Activated naive CD8-positive, alpha-beta T cell treated with anti-CD3 and anti-CD28 coated beads, Interleukin-2, amount 10 ng/mL, durations not matched to agents 7 days and 5 days (primary cell): ENCODE data around the gene TSTD1. TPM values are rescaled to one million over a fixed set of nuclear protein-coding genes. Genes with fewer than 3 reads are reported as not detected.
"Not testable (repeated sequence)": the region's sequence is repeated elsewhere in the genome, so short reads cannot be mapped to it uniquely, and the experiment has no call there.

Source experiments
- ATAC-seq: fragments of 150-1000 bp; cut with Tn5 transposase; one replicate; pipeline ENCODE4 v1.10.0; 2021; ENCODE audit warnings: low read depth, moderate library complexity
- POLR2A ChIA-PET: fragments of 350-600 bp; sonication (Branson Sonifier 250); formaldehyde crosslinking; loops from one replicate; lab custom pipeline; 2021; ENCODE audit warnings: antibody characterized with exemption; lab: Charles Lee
- DNase-seq: peaks from one replicate; pipeline ENCODE4 v3.0.0; 2021
- H3K27ac Mint-ChIP-seq: one replicate; pipeline ENCODE4 v1.8.0; 2022; ENCODE audit warnings: mild to moderate bottlenecking, mixed read lengths
- H3K27me3 Mint-ChIP-seq: one replicate; pipeline ENCODE4 v1.8.0; 2022; ENCODE audit warnings: mild to moderate bottlenecking, moderate library complexity, mixed read lengths
- H3K36me3 Mint-ChIP-seq: one replicate; pipeline ENCODE4 v1.8.0; 2021; ENCODE audit warnings: mild to moderate bottlenecking, mixed read lengths
- H3K4me1 Mint-ChIP-seq: one replicate; pipeline ENCODE4 v1.8.0; 2021; ENCODE audit warnings: mixed read lengths
- H3K4me3 Mint-ChIP-seq: one replicate; pipeline ENCODE4 v1.8.0; 2022; ENCODE audit warnings: mild to moderate bottlenecking, moderate library complexity, mixed read lengths
- H3K9me3 Mint-ChIP-seq: one replicate; pipeline ENCODE4 v1.8.0; 2021; ENCODE audit warnings: mixed read lengths
- total RNA-seq, 2 experiments: library from RNA; stranded (reverse); gene quantifications; one replicate each; pipeline ENCODE4 v1.2.3, GENCODE V29; 2021

The TSTD1 gene
- total RNA-seq, 2 experiments from 2014 or later, result 81.7 to 84.9 TPM

GRCh38 chr1:161063936-161064335, 25.2 kb upstream of the TSTD1 start:
- H3K27ac Mint-ChIP-seq, result peak overlapping the region; percentile 87
- peaks cover 56% of the 10 kb centered on the region for H3K36me3 Mint-ChIP-seq
- POLR2A ChIA-PET, result interaction anchor here (0.5 to 1.4 kb wide), 2 partner anchors 18 to 40 kb away, joined by 4 to 5 read pairs; partner anchors contain the start of gene USF1
- ATAC-seq, H3K27me3 Mint-ChIP-seq, H3K9me3 Mint-ChIP-seq, DNase-seq: not testable (repeated sequence)
- H3K4me3 Mint-ChIP-seq, result peak overlapping the region; percentile 89
- H3K4me1 Mint-ChIP-seq, result peaks cover 42% of the 10 kb centered on the region

DNA sequence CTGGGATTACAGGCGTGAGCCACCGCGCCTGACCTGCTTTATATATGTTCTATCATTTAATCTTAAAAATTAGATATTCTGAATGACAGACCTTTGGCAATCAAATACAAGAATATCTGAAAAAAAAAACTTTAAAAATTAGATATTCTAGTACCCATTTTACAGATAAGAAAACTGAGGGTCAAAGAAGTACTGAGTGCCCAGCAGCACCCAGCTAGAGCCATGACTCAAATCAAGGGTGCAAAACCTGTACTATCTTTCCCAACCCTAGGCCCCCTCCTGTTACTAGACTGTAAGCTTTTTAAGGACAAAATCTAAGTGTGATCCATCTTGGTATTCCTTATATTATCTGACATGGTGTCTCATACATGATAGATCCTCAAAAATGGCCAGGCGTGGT, 22.7 kb upstream of the TSTD1 start:
- H3K36me3 Mint-ChIP-seq, result peaks cover 43% of the 10 kb centered on the region
- ATAC-seq (no peak), DNase-seq (no peak)
- H3K4me3 Mint-ChIP-seq, result no peak overlapping the region
- no peaks in the 10 kb centered on the region for H3K9me3 Mint-ChIP-seq
- POLR2A ChIA-PET, result interaction anchor here (0.9 to 1.5 kb wide), 4 partner anchors 8 to 16 kb away, joined by 3 to 5 read pairs (median 4); partner anchors contain the start of genes ARHGAP30 and USF1
- H3K4me1 Mint-ChIP-seq, result peaks cover 38% of the 10 kb centered on the region
- H3K27ac Mint-ChIP-seq, result no peak overlapping the region
- no peaks in the 10 kb centered on the region for H3K27me3 Mint-ChIP-seq

GRCh38 chr1:161059293-161059692, 20.5 kb upstream of the TSTD1 start:
- no peak for DNase-seq
- H3K4me3 Mint-ChIP-seq, result no peak overlapping the region
- no peaks in the 10 kb centered on the region for H3K27me3 Mint-ChIP-seq
- H3K9me3 Mint-ChIP-seq, result no peaks in the 10 kb centered on the region
- H3K4me1 Mint-ChIP-seq, result peaks cover 34% of the 10 kb centered on the region
- no peak overlapping the region for H3K27ac Mint-ChIP-seq
- POLR2A ChIA-PET, result interaction anchor here (1.0 to 1.8 kb wide), 2 partner anchors 11 to 39 kb away, joined by 3 to 5 read pairs; partner anchors contain the start of genes ARHGAP30 and KLHDC9
- H3K36me3 Mint-ChIP-seq, result peaks cover 39% of the 10 kb centered on the region
- no peak for ATAC-seq

GRCh38 chr1:161054805-161055204, 16.0 kb upstream of the TSTD1 start:
- H3K36me3 Mint-ChIP-seq, result peaks cover 35% of the 10 kb centered on the region
- POLR2A ChIA-PET, result interaction anchor here (0.7 to 2.3 kb wide), 4 partner anchors 9 to 289 kb away, joined by 3 to 15 read pairs (median 4); partner anchors contain the start of gene USF1

DNA sequence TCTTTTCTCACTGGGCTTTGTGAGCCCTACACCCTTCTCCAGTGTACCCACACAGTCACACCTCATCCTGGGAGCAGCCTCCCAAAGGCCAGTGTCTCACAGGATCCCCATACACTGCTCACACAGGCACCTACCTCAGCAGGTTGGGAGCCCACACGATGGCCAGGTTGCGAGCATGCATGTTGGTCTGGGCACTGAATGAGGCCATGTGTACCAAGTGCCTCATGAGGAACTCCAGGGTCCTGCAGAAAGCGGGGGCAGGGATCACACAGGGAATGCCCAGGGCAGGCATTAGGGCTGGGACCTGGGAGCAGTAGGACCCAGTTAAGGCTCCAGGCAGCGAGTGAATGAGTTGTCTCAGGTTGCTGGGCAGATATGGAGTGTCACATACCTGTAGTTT, 15.5 kb upstream of the TSTD1 start:
- ATAC-seq (no peak), DNase-seq (no peak)
- peaks cover 22% of the 10 kb centered on the region for H3K4me1 Mint-ChIP-seq
- no peak overlapping the region for H3K4me3 Mint-ChIP-seq
- peak overlapping the region; percentile 49 for H3K27ac Mint-ChIP-seq
- POLR2A ChIA-PET, result interaction anchor here (1.2 to 2.3 kb wide), 2 partner anchors 8 to 14 kb away, joined by 4 to 15 read pairs; partner anchors contain the start of gene USF1
- no peaks in the 10 kb centered on the region for H3K27me3 Mint-ChIP-seq
- no peaks in the 10 kb centered on the region for H3K9me3 Mint-ChIP-seq
- H3K36me3 Mint-ChIP-seq, result peaks cover 31% of the 10 kb centered on the region

More at GRCh38 chr1:161054805-161055204, 16.0 kb upstream of the TSTD1 start:
- Mint-ChIP-seq H3K4me1 (peaks cover 22% of the 10 kb centered on the region), H3K27me3 (no peaks in the 10 kb centered on the region), H3K9me3 (no peaks in the 10 kb centered on the region), H3K4me3 (no peak overlapping the region), H3K27ac (no peak overlapping the region)
- ATAC-seq (no peak), DNase-seq (no peak)

DNA sequence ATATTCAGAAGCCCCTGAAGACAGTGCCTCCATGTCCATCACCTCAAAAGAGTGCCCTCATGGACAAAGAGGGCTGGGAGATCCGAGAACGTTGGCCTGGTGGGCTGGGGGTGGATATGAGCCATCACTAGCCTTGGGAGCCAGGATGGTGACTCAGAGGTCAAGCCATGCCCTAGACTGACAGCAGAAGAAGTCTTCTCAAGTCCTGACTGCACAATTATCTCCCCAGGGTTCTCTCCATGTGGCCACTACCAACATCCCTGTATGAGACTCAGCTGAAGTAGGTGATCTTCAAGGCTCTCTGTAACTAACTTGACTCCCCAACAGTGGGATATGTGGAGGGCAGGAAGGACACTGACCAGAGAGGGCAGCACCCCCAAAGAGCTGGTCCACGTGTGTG, 14.1 kb upstream of the TSTD1 start:
- ATAC-seq (no peak), DNase-seq (no peak)
- Mint-ChIP-seq H3K27ac (no peak overlapping the region), H3K9me3 (no peaks in the 10 kb centered on the region), H3K27me3 (no peaks in the 10 kb centered on the region), H3K4me3 (no peak overlapping the region), H3K36me3 (peaks cover 39% of the 10 kb centered on the region), H3K4me1 (peaks cover 28% of the 10 kb centered on the region)
- POLR2A ChIA-PET, result no interaction called here

DNA sequence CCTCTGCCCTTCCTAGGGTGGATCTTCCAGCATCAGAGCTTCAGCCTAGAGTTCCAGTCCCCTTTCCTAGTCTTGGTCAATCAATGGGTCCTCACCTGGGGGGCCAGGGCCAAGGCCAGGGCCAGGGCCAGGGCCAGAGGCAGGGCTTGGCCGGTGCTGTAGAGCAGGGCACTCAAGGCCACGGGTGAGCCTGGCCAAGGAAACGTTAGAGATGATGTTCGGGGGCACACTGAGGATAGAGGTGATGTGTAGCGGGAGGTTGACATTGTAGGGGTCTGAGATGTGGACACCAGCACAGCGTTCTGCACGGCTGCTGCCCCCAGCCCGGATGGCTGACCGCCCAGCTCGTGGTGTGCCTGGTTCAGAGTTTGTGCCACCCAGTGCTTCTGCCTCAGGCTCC, 12.5 kb upstream of the TSTD1 start:
- peaks cover 29% of the 10 kb centered on the region for H3K4me1 Mint-ChIP-seq
- H3K27ac Mint-ChIP-seq, result no peak overlapping the region
- no peak for ATAC-seq
- no peaks in the 10 kb centered on the region for H3K27me3 Mint-ChIP-seq
- no peak overlapping the region for H3K4me3 Mint-ChIP-seq
- DNase-seq, result no peak
- POLR2A ChIA-PET, result interaction anchor here (0.7 to 1.5 kb wide), 3 partner anchors 9 to 18 kb away, joined by 3 to 4 read pairs (median 4); partner anchors contain the start of gene ARHGAP30
- no peaks in the 10 kb centered on the region for H3K9me3 Mint-ChIP-seq
- H3K36me3 Mint-ChIP-seq, result peaks cover 35% of the 10 kb centered on the region

DNA sequence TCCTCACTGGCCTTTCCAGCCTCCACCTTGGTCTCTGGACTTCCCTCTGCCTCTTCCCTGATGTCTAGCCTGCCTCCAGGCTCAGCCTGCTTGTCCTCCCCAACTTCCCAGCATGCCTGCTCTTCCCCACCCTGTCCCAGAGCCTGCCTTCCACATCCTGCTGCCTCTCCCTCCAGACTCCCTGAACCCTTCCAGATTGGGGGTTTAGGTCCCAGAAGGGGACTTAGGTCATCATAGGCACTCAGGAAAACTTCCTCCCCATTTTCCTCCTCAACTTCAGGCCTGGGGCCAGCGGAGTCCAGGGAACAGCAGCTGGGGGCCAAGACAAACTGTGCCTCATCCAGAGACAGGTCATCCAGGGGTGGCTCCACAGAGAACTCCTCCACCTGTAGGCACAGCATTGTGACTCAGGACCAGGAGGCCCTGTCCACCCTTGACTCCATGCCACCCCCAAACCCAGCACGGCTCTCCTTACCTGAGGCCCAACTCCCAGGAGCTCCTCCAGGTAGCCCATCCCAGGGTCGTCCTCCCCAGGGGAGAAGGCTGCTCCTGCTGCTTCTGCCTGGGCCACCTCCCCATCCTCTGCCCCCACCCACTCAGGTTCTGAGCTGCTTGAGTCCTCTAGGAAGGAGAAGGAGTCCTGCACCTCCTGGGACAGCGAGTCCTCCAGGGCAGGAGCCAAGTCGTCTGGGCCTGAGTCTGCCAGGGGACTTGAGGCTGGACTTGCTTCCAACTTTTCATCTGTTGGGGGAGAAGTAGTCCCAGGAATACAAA, 10.4 kb upstream of the TSTD1 start:
- DNase-seq (no peak), ATAC-seq (no peak)
- H3K9me3 Mint-ChIP-seq, result no peaks in the 10 kb centered on the region
- no peak overlapping the region for H3K4me3 Mint-ChIP-seq
- H3K27ac Mint-ChIP-seq, result peak overlapping the region; percentile 66
- POLR2A ChIA-PET, result interaction anchor here (1.2 to 1.4 kb wide), 3 partner anchors 13 to 48 kb away, joined by 4 to 8 read pairs (median 7); partner anchors contain the start of gene ARHGAP30
- no peaks in the 10 kb centered on the region for H3K27me3 Mint-ChIP-seq
- peaks cover 31% of the 10 kb centered on the region for H3K36me3 Mint-ChIP-seq
- peaks cover 31% of the 10 kb centered on the region for H3K4me1 Mint-ChIP-seq

GRCh38 chr1:161047436-161048420, 9.0 kb upstream of the TSTD1 start:
- Mint-ChIP-seq H3K36me3 (peaks cover 27% of the 10 kb centered on the region), H3K27me3 (no peaks in the 10 kb centered on the region), H3K4me3 (no peak overlapping the region), H3K9me3 (no peaks in the 10 kb centered on the region), H3K4me1 (peaks cover 32% of the 10 kb centered on the region), H3K27ac (peak overlapping the region; percentile 99)
- POLR2A ChIA-PET, result interaction anchor here (1.2 to 5.1 kb wide), 7 partner anchors 7 to 51 kb away, joined by 4 to 159 read pairs (median 18); partner anchors contain the start of genes ARHGAP30, F11R, KLHDC9 and TSTD1
- ATAC-seq (no peak), DNase-seq (peak; percentile 37)

- Mint-ChIP-seq H3K36me3 (peaks cover 25% of the 10 kb centered on the region), H3K4me3 (peak overlapping the region; percentile 93), H3K27me3 (no peaks in the 10 kb centered on the region), H3K27ac (peak overlapping the region; percentile 99), H3K9me3 (no peaks in the 10 kb centered on the region), H3K4me1 (peaks cover 33% of the 10 kb centered on the region)
- POLR2A ChIA-PET, result interaction anchor here (0.6 to 5.1 kb wide), 16 partner anchors 8 to 130 kb away, joined by 3 to 159 read pairs (median 11); partner anchors contain the start of genes ARHGAP30, B4GALT3, DEDD and F11R
- ATAC-seq (no peak), DNase-seq (no peak)
Observed at GRCh38 chr1:161046605-161047228, 8.0 kb upstream of the TSTD1 start.

GRCh38 chr1:161045736-161046604, 7.2 kb upstream of the TSTD1 start, which contains the start of gene USF1:
TSS of gene USF1 (minus strand) at chr1:161045977. CDS start at chr1:161043275, 2,702 bp downstream.
- Mint-ChIP-seq H3K27me3 (no peaks in the 10 kb centered on the region), H3K9me3 (no peaks in the 10 kb centered on the region), H3K36me3 (peaks cover 27% of the 10 kb centered on the region), H3K4me3 (peak within 1 kb of the TSS; percentile 93), H3K27ac (peak within 1 kb of the TSS; percentile 99), H3K4me1 (peaks cover 36% of the 10 kb centered on the region)
- POLR2A ChIA-PET, result interaction anchor here (0.6 to 5.1 kb wide), 23 partner anchors 8 to 783 kb away, joined by 3 to 159 read pairs (median 5); partner anchors contain the start of genes ARHGAP30, B4GALT3, CD48 and DEDD
- DNase-seq (peak; percentile 93), ATAC-seq (peak; percentile 73)
